Activated gamma-delta T cell treated with anti-CD3 and anti-CD28 coated beads, Interleukin-2, amount 50 U/mL, for 16 hours (primary cell): ENCODE results near the gene NTNG1.
"Not testable (repeated sequence)": the region's sequence is repeated elsewhere in the genome, so short reads cannot be mapped to it uniquely, and the experiment has no call there.

Experiments
- DNase-seq: peaks from one replicate; pipeline ENCODE4 v3.0.0-alpha.2; 2020; ENCODE audit warnings: low read depth

Gene NTNG1

DNA sequence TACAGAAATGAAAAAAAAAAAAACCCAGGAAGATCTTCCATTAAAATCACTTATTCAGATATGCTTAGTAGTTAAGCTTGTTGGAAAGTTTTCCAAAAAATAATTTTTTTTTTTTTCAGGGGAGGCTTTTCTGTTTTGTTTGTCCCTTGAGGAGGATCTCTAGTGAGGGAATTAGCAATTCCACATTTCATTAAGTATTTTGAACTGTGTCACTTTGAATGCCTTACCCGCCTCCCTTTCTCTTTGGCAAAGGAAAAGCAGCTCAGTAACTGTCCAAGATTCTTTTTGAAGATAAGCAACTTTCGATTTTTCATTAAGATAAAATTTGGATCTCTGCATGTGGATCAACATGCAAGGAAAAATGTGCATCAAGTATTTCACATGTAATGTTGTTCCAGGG is 1.8 kb downstream of the NTNG1 start:
- DNase-seq = no peak

DNA sequence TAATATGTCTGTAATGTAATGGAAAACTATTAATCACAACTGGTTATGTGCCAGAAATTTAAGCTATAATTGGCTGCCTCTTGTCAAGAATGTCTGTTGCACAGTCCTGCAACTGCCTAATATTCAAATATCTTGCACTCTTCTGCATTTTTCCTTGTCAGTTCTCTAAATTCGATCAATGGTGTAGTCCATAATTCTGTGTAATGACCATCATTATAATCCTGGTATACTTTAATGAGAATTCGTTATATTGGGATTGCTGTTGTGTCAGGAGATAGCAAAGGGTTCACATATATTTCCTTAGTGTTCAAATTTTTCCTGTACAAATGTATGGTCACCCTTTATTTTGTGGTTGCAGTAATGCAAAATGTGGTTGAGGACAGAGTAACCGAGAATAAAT is 4.8 kb downstream of the NTNG1 start:
- DNase-seq = no peak

DNA sequence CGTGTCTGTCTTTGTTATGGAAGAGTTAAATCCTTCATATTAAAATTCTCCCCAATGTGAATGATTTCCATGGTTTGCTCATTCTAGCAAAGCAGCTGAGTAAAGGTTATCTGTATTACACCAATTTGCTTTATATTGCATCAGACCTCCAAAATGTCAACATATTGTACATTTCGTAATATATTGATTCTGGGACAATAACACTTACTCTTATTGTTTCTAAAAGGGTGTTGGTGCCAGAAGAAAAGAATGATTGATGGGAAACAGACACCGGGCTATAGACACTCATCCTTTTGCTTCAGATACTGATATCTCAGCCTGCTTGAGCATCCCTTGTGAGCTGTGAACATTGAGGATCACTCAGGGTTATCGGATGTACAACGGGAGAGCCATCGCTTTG is 7.0 kb downstream of the NTNG1 start:
- DNase-seq = no peak

DNA sequence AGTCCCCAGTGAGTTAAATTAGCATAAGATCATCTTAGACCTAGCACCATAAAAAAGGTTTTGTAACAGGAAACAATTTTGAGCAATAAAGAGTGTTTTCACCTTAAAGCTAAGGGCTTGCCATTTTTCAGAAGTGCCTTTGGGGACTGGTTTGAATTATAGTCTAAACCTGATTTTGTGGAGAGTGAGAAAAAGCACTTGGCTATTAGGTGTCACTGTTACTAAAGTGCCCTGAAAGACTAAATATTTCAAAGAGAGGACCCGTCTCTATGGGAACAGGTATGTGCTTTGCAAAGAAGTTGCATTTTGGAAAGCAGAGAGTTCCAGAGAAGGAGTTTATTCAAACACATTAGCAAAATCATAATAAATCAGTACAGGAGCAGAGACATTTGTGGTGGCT is 9.1 kb downstream of the NTNG1 start:
- no peak for DNase-seq

DNA sequence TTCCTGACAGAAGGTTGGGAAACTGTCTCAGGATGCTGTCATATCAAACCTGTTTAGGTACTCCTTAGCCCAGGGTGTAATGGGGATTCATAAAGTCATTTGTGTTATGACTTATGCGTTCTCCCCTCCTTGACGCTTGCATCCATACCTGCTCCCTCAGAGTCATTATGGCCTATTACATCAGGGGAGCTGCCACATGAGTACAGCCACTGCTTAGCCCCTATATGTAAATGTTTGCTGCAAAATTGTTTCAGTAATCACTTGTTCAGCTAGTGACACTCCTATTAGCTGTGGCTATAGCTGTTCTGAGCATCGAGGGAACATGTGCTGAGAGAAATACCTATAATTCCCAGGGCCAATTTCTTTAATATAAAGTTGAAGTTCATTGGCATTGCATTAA is 10.5 kb downstream of the NTNG1 start:
- DNase-seq = no peak

DNA sequence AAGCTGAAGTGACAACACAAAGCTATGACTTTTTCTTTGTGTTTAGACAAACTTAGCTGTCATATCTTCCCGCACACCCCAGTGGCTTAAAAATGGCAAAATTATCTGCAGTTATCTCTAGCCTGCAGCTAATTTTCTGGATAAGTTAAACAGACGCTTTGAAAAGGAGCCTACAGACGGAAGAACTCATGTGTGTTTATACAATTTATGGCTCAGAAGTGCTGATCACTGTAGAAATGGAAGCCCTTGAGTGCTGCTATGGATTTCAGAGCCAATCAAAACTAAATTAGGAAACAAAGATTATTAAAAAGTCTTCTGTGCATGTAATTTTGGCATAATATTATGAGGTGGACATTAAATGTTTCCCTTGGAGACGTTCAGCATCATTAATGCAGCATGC is 11.6 kb downstream of the NTNG1 start:
- no peak for DNase-seq

DNA sequence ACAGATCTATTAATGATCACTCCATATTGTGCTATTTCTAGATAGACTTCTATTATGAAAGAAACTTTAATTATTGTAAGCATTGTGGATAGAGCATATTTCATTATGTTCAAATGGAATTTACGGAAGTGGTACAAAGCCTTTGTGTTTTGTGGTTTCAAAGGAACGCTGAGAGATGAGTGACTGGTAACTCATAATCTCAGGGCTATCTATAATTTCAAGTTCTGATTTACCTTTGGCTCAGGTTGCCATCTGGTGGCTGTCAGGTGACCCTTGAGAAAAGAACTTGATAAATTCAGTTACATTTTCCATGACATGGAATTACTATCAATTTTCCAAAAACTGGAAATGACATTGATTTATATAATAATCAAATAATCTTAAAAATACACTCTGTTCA is 12.2 kb downstream of the NTNG1 start:
- no peak for DNase-seq

DNA sequence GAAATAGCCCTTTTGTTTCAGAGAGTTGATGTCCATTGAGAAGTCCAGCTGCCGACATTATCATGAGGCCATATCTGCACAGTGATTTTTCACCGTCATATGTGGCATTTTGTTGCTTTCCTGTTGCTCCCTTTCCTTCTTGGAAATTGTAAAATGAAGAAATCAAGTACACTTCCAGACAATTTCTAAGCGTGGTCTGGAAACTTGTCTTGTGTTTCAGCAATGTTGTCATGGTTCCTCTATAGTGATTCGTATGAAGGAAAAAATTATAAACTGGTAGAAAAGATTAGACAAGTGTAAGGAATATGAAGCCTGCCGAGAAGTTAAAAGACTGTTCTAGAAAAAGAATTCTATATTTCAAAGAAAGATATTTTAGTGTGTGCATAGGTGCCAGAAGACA is 17.7 kb downstream of the NTNG1 start:
- DNase-seq = no peak

DNA sequence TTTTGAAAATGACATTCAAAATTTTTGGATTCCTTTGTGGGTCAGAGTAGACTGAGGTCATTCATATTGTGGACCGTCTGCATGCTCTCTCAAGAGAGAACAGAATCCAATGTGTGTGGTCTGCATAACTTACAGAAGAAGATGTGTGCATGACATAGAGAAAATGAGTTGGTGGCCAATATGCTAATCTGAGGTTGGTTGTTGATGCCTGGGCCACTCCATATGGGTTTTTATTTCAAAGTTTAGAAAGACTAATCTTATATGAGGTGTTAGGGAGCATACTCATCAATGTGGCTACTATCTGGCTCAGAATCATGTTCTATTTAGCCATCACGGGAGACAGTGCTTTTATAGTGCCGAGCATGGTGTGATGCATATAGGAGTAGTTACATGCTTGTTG is 18.2 kb downstream of the NTNG1 start:
- no peak for DNase-seq

DNA sequence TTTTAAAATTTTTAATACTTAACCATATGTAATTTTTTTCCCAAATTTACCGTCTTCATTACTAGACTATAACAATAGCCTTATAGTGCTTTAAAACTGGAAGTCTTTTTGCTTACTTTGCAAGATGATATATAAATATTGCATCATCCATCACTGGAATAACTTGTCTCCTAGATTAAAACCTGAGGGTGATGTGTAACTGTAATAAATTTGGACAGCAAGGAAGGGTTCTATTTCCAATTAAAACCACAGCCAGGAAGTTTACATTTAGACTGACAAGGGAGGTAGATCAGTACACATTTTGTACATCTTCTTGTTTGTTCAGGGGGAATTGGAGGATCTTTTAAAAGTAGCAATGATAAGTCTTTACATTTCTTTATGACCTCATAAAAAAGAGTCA is 21.9 kb downstream of the NTNG1 start:
- DNase-seq = no peak

DNA sequence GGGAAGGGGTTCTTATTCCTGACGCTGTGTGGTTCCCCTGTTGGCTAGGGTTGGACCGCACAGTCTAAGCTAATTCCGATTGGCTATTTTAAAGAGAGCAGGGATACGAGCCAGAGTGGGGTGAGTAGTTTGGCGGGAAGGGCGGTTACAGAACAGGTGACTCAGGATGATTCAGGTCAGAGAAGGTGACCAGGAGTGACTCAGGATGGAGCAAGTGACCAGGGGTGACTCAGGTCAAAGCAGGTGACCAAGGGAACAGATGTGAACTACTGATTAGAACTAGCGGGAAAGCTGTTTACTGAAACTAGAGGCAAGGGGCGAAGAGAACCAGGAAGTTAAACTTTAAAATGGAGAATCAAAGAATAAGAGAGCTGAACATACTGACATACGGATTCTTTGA is 24.1 kb downstream of the NTNG1 start:
- not testable (repeated sequence) for DNase-seq

DNA sequence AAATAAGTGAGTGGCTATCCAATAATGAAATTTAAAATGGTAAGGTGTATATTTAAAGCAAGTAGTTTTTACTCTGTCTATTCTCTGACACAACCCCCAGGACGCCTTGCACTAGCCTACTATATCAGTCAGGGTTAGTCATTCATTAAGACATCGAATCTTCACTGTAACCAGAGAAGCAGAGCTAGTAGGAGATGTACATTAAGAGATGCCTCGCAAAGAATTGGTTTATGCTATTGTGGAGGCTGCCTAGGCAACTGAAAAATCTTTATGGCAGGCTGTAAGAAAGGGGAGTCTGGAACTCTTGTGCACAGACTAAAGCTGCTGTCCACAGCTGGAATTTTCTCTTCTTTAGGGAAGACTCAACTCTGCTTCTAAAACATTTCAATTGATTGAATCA is 28.8 kb downstream of the NTNG1 start:
- DNase-seq = no peak

DNA sequence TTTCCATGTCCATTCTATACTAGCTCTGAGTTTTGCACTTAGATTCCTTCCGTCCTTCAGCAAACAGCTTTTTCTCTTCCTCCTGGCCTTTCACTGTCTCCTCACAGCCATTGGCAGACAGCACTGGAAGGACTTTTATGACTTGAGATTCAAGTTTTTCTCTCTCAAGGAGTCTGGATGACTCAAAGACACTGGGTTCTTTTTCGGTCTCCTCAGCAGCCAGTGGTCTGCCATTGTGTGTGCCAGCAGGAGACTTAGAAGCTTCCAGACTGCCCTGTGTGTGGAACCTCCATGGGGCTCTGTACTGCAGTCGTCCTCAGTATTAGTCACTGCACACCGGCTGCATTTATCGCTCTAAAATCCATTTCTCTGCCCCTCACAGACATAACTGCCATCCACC is 30.5 kb downstream of the NTNG1 start:
- no peak for DNase-seq

DNA sequence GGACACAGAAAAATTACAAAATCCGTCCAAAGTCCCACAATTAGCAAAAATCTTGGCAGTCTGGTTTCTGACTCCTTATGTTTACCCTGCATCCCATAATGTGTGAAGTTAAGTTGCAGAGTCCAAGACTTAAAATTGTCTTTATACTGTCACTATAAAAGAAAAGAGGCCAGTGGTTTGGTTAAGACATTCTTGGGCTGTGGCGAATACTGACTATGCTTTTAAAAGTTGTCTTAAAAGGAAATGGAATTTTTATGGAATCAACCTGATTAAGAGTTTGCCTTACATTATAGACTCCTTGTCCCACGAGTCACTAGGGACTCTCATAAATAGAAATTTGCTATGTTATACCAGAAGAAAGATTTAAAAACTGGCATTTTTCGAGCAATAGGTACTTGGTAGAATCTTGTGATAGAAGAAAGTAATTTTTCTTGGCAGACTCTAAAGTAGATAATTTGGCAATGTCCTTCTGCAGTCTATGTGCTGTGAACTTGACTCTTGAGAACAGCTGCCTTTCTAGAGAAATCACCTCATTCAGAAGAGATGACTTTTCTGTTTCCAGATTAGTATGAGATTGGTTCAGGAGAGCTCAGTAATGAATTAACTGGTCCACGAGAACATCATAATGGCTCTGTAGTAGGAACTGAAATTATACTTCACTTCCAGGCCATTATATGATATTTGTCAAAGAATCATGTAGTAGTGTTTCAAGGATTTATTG is 31.8 kb downstream of the NTNG1 start:
- DNase-seq = no peak

DNA sequence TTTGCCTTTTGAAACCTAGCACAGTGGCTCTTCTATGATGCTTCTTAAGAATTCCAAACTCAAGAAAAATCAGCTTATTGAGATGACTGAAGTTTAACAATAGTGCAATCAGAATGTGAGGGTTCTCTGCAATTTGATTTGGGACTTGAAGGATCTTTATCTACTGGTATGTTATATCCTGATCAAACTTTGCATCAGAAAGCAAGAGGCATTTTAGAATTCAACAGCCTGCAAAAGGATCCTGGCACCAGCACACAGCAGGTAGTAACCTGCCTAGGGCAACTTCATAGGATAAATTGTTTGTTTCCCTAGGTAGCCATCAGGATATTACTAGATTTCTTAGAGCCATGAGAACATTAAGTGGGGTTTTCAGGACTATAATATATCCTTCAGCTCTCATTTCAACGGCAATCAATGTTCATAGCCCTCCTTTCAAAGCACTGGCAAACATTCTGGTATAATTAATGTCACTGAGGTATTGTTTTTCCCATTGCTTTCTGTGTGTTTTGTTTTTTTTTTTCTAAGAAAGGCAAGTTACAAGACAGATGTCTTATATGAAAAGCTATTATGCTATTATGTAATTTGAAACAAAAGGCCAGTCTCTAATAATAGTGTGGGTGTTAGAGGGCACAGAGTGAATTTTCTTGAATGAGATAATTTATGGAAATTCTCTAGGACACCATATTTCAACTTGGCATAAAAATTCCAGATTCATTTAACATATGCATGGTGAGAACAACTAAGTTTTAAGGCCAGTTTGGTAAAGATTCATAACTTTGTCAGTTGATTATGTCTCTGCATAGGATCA is 34.5 kb downstream of the NTNG1 start:
- DNase-seq = no peak

DNA sequence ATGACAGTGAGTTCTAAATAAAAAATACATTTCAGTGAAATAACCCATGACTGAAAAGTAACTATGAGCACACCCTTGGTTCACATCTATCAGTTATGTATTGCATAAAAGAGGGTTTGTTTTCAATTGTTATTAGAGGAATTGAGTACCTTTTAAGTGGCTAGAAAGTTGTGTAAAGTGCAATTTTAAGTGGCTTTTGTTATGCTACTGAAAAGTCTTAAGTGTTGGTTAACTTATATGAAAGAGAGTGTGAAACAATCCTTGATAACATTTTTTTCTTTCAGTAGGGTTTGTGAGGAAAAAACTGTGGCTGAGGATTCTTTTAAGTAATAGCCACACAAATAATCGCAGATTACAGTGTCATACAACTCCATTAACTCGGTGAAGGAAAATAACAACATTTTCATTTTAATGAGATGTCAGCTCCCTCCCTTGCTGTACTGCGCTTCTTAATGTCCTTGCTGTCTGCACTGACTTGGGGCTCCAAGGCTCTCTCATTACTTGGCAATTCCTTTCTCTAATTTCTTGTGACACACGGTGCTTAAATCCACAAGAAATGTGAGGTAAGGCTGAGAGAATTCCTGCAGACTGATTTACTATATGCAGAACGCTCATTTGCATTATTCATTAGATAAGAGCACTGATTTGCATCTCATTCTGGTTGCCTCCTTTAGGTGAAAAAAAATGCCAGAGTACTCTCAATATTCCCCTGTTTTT is 40.6 kb downstream of the NTNG1 start:
- no peak for DNase-seq

DNA sequence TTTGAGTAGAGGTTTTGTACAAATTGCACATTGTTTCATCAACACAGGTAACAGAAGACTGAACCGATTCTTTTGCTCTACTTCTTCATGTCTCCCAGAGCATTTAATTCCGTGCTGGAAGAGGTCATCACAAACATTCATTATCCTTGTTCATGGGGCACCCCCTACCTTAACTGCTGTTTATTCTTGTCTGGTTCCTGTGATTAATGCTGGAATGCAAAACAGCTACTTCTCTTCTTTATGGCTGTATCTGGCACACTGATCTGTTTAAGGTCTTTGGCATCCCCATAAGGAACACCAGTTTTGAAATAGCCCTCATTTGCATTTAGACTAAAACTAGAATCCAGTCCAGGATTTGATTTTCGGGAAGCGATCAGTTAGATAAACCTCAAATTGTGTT is 42.2 kb downstream of the NTNG1 start:
- no peak for DNase-seq

DNA sequence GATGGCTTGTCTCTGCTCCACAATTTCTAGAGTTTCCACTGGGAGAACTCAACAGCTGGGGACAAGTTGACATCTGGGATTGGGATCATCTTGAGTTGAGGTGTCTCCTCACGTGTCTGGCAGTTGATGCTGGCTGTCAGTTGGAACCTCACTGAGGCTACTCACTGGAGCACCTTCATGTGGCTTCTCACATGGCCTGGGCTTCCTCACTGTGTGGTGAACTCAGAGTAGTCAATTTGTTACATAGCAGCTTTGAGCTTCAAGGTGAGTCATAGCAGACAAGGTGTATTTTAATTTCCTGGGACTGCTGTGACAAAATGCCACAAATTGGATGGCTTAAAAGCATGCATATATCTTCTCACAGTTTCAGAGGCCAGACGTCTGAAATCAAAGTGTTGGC is 44.0 kb downstream of the NTNG1 start:
- DNase-seq = no peak

DNA sequence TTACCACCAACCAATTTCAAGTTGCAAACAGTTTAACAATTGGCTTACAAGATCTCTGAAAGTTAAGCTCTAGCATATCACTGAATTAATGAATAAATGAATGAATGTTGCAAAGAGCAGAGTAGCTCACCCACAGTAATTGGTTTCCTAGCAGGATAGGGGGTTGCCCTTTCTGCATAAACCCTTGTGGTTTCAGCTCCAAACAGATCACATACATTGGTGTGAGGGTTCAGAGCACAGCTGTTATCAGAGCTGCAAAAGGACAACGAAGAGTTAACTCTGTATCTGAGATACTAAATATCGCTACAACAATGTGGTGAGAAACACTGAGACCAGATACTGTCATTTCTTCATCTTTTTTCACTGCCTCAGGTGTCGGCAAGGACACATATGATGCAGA is 46.6 kb downstream of the NTNG1 start:
- DNase-seq = no peak

DNA sequence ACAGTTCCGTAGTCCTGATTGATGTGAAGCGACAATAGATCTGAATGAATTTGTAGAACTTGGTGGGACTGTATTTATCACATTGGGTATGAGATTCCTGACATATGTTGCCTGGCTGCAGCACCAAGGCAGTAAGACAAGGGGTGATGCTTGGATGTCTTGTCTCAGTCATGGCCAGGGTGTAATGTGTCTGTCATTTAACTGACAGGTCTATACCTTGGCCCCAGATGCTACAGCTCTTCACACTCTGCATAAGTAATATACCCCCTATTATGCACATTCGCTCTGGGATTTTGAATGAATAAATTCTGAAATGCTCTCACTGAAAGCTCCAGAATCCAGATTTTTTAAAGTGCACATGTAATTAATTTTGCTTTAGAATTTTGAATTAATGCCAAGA is 47.3 kb downstream of the NTNG1 start:
- DNase-seq = no peak

DNA sequence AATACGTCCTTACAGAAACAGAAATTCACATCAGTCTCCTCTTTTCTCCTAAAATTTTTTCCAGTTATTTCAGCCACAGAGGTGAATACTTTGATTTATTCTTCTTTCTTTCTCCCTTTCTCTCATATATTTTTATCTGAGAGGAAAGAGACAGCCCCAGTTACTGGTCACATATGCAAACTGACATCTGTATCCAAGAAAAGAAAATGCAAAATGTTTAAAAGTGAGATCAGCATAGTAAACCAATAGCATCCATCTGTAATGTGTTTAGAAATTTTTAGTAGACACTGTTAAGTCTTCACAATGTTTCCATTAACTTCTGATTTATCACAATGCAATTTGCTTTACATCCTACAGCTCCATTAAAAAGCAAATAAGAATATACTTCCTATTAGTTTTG is 53.5 kb downstream of the NTNG1 start:
- no peak for DNase-seq

DNA sequence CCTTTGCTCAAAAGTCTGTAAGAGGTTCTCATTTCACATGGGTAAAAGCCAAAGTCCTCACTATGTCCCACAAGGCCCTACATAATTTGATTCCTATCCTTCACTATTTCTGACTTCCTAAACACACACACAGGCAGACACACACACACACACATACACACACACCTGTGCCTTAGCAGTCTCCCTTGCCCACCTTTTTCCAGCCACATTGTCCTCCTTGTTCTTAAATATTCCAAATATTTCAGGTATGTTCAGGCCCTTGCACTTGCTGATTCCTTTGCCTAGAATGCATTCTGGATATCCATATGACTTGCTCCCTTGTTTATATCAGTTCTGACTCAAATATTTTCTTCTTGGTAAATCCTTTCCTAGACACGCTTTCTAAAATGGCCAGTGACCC is 54.6 kb downstream of the NTNG1 start:
- no peak for DNase-seq

DNA sequence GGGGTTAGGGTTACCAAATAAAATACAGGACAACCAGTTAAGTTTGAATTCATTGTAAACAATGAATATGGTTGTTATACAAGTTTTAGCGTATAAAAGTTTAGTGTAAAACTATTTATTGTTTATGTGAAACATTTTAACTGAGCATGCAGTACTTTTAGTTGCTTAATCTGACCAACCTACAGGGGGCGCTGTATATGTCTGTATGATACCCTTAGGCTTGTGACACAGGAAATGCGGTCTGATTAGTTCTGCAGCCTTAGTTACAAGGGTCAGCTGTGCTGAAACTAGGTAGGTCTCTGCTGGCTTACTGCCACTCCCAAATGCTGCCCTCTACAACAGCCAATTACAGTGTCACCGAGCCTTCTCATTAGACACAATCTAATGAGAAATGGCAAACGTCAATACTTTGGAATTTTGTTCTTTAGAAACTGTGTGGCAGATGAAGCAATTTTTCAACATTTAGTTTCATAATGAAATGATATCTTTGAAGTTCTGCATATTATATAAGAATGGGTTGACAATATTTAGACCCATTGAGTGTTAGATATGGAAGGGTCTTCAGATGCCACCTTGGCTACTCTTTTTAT is 56.2 kb downstream of the NTNG1 start:
- DNase-seq = no peak
